GM11168 (cell line): ENCODE data around the gene ACOXL.

Source experiments
- in situ Hi-C: fragments of 300-500 bp; cut with MboI; formaldehyde crosslinking; loops from one replicate; pipeline ENCODE4 v1.12.0; 2022; ENCODE audit warnings: low sequenced_read_pairs; ENCODE audit not compliant: unreplicated experiment

ACOXL gene

DNA sequence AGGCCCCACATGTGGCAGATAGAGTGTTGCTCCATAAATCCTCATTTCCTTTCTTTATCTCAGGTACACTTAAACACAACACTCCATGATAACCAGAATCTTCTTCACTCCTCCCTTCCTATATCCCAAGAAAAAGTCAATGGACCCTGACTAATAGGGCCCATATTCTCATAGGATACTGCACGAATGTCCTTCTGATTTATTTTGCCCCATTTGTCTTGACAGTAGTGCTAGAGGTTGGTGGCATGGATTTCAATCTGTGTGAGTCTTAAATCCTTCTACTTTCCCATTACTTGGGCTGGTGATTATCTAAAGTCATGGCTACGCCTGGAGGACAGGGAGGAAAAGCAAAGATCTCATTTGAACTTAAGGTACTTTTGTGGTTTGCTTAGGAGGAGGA, 156.0 kb downstream of the ACOXL start:
- in situ Hi-C loops: no loop called here

DNA sequence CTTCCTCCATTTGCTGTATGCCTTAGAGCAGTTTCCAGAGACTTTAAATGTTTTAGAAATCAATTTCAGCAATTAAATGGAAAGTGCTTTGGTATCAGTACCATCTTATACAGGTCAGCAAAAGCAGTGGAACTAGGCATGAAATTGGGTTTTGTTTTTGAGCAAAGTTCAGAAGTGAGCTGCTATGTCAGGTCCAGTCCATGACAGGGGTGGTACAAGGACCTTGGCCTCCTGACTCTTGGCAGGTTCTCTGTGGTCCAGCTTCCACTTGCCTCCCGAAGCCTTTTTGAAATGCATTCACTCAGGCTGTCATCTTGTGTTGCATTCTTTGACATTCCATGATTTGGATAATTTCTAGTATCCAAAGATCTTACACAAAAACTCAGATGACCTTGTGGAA, 159.3 kb downstream of the ACOXL start:
- in situ Hi-C loops: no loop called here

DNA sequence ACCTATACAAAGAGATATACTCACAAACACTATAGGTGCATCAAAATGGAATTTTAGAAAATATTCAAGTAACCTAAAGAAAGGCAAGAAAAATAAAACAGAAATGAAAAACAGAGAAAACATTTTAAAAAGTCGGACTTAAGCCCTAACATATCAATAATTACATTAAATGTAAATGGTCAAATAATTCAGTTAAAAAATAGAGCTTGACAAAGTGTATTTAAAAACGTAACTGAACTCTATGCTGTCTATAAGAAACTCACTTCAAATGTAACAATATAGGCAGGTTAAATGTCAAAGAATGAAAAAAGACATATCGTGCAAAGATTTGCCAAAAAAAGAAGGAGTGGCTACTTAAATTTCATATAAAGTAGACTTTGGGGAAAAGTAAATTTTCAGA, 163.9 kb downstream of the ACOXL start:
- in situ Hi-C loops: no loop called here

DNA sequence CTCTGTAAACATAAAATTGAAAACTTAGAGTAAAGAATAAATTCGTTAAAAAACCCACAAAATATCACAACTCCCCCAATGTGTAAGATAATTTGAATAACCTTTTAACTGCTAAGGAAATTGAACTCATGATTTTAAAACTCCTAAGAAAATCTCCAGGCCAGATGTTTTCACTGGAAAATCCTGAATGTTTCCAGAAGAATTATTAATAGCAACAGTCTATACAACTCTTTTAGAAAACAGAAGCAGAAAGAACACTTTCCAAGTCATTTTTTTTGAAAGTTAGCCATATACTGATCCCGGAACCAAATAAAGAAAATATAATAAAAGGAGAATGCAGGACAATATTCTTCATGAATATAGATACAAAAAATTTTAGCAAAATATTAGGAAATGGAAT, 165.6 kb downstream of the ACOXL start:
- in situ Hi-C loops: no loop called here

DNA sequence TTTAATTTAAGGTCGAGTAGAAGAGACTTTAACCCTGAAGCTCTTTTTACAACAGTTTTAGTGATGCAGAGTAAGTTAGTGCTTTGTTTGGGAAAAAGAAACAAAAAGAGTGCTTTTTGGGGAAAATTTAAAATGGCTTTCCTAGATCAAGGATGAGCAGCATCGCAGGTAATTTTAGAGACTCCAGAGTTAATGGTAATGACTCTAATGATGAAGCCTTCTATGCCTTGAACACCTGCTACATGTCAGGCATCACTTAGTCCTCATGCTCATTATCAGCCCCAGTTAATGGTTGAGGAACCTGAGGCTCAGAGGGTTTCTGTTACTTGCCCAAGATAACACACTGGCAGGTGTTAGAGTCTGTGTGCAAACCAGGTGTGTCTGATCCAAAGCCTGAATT, 167.8 kb downstream of the ACOXL start:
- in situ Hi-C loops: no loop called here

DNA sequence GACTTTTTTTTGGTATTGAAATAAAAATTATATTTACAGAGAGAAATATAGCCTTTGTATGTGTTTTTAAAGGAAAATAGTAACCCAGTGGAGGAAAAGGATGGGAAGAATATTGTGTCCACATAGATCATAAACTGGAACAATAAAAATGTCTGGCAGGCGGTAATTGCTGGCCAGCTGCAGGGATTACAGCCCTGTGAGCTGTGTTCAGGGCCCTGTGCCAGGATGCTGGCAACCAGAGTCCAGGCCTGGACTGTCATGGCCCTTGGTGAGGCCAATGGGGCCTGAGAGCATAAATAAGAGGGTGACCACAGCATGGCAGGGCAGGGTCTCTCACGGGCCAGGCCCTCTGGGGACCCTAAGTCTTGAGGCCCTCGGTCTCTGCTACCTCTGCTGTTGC, 171.2 kb downstream of the ACOXL start:
- in situ Hi-C loops: no loop called here

DNA sequence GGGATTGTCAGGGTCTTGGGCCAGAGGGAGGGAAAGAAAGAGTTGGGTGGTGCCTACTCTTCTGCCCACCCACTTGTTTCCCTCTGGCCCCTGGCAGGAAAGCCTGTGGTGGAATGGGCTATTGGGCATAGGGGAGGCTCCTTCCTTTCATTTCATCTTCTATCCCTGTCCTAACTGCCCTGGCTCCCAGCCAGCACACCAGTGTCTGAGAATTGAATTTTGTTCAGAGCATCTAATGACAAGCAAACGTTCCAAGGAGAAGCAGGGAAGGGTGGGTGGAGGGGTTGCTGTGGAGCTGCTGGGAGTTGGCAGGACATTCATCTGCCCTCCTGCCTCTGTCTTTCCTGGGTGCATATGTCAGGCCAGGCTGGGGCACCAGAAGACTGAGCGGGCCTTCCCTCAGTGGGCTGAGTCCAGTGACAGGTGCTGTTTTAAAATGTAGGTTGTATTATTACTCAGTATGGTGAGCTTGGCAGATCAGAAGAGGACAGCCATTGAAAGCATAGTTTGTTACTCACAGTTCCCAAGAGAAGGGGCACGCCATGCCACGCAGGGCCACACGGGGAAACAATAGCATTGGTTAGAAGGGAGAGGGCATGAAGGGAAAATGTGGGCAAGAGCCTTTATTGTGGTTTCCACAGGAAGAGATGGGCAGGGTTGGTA, 171.9 kb downstream of the ACOXL start:
- in situ Hi-C loops: no loop called here

DNA sequence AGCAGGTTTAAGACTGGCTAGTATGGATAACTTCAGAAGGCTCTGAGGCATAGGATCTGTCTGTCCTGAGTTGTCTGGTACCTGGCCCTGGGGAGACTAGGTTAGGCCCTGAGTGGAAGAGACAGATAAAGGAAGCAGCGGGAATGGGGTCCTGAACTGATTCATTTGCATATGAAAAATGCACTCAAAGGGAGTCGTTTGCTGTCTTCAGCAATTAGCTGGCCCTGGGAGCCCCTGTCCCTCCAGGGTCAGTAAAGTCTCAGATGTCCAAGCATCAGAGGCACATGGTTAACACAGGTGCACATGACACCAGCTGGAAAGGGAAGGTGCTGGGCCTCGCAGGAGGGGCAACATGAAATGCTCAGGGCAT, 172.4 kb downstream of the ACOXL start:
- in situ Hi-C loops: no loop called here

DNA sequence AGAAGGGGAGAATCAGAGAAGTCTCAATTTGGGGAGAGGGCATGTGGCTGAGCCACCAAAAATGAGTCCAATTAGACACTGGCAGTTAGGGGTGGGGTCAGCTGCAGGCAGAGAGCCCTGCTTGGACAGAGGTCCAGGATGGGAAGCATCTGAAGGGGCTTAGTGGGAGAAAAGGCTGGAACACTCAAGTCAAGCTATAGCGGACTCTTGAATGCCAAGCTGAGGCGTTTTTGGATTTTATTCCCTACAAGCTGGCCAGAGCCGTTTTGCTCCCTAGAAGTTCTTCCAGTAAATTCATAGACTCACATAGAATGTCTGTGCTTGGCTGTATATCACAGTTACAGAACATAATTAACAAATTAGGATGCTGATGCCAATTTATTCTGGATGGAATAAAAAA, 172.8 kb downstream of the ACOXL start:
- in situ Hi-C loops: no loop called here

DNA sequence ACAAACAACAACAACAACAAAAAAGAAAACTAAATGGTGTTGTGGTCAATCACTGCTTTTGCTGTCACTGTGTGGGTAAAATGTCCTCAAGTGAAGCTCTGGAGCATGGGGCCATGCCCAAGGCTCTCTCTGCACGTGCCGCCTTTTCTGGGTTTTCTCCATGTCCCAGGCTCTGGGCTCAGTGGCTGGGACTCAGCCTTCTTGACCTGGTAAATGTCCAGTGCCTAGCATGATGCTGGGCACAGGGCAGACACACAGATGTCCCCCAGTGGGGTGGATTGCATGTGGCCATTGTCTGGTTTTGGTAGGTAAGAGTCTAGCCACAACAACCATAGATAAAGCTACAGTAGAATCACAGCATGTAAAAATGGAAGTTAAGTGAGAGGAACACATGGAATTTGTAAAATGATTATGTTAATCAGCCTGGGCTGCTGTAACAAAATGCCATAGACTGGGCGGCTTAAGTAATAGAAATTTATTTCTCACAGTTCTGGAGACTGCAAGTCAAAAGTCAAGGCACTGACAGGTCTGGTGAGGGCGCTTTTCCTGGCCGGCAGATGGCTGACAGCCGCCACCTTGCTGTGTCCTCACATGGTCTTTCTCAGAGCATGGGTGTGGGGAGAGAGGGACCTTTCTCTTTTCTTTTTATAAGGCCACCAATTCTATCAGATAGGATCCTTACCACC, 174.4 kb downstream of the ACOXL start:
- in situ Hi-C loops: no loop called here

DNA sequence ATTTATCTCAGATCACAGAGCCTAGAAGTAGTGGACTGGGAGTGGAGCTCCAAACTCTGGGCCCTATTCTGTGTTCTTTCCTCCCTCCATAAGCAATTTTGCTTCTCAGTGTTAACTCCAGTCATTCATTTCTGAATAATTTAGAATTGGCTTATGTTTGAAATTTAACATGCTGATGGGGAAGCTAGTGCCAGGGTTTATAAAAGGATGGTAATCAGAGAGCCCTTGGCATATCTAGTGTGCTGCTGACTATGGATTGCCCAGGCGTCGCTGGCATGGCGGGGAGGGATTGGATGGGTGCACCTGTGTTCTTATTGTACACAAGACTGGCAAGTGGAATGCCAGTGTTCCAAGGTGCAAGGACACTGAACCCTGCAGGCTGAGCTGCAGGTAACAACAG, 177.1 kb downstream of the ACOXL start:
- in situ Hi-C loops: no loop called here

DNA sequence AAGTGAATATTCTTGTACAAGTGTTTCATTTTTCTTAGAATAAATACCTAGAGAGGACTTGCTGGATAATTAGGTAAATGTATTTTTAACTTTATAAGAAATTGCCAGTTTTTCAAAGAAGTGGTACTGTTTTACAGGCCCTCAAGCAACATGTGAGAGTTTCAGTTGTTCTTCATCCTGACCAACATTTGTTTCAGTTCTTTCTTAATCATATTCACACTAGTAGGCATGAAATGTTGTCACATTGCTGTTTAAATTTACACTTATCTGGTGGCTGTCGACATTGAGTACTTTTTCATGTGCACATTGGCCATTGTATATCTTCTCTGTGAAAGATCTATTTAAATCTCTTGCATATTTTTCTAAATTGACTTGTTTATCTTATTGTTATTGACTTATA, 178.1 kb downstream of the ACOXL start:
- in situ Hi-C loops: no loop called here

DNA sequence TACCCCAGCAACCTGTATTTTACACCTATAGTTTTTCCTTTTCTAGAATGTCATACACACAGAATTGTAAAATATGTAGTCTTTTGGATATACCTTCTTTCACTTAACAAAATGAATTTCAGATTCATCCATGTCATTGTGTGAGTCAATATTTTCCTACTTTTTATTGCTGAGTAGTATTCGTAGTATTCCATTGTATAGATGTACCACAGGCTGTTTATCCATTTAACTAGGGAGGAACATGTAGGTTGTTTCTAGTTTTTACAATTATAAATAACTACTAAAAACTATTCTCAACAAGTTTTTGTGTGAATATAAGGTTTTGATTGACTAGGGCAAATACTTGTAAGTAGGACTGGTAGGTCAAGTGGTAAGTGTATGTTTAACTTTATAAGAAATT, 187.4 kb downstream of the ACOXL start:
- in situ Hi-C loops: no loop called here

DNA sequence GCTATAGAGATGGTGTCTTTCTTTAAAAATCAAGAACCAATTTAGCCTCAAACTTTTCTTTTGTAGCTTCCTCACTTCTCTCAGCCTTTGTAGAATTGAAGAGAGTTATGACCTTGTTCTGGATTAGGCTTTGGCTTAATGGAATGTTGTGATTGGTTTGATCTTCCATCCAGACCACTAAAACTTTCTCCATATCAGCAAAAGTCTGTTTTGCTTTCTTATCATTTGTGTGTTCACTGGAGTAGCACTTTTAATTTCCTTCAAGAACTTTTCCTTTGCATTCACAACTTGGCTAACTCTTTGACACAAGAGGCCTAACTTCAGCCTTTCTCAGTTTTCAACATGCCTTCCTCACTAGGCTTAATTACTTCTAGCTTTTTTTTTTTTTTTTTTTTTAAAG, 193.1 kb downstream of the ACOXL start:
- in situ Hi-C loops: no loop called here

DNA sequence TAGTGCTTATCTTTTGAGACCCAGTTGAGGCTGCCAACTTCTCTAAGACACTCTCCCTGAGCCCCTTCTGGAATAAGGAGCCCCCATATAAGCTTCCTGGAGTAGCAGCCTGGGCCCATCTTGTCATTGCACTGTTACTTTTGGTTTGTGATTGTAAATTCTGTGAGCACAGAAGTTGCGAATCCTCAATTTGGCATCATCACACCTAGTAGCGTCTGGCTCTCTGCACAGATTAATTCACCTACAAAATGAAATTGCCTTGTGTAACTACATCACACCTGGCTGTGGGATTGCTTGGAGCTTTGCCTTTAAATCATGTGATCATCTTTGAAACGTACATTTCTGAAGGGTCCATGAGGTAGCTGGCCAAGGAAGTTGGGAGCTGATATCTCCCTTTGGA, 195.2 kb downstream of the ACOXL start:
- in situ Hi-C loops: no loop called here

DNA sequence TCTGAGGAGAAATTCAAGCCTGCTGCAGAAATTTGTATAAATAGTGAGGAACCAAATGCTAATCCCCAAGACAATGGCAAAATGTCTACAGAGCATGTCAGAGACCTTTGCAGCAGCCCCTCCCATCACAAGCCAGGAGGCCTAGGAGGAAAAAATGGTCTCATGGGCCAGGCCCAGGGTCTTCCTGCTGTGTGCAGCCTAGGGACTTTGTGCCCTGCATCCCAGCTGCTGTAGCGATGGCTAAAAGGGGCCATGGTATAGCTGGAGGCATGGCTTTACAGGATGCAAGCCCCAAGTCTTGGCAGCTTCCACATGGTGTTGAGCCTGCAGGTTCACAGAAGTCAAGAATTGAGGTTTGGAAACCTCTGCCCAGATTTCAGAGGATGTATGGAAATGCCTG, 197.2 kb downstream of the ACOXL start:
- in situ Hi-C loops: no loop called here

DNA sequence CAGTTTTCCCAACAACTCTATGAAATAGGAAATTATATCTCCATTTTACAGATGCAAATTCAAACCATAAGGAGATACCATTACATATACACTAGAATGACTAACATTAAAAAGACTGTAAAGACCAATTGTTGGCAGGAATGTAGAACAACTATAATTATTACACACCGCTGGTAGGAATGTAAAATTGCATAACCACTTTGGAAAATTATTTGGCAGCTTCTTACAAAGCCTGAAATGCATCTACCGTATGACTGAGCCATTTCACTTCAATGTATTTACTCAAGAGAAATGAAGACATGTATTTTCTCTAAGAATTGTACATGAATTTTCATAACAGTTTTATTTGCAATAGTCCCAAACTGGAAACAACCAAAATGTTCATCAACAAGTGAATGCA, 199.3 kb downstream of the ACOXL start:
- in situ Hi-C loops: no loop called here

DNA sequence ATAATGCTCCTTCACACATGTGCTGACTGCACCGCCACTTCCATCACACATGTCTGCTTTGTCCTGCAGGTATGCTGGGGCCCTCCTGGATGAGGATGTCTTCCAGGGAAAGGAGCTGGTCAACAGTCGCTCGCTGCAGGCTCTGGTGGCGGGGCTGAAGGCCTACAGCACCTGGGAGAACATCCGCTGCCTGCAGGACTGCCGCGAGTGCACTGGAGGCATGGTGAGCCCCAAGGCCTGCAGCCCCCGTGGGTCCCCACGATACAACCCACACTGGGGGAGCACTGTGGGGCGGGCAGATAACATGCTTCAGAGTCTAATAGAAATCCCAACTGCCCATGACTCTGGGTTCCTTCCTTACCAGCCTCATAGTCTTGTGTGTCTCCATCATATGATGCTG, 201.0 kb downstream of the ACOXL start:
- in situ Hi-C loops: no loop called here

DNA sequence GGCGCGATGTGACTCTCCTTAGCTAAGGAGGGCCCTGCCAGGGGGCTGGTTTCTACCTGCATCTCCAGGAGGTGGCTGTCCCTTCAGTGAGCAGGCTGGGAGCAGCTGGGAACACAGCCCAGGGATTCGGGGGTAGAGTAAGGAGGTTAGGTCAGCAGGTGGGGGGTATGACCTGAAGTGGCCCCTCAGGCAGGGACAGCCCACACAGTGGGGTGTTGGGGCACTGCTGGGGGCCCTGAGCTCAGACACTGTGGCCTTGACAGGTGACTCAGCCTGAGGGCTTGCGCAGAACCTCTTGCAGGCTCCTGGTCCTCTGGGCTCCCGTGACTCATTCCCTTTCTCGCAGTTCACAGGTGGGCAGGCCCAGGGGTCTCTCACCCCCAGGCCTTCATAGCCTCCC, 202.6 kb downstream of the ACOXL start:
- in situ Hi-C loops: no loop called here

DNA sequence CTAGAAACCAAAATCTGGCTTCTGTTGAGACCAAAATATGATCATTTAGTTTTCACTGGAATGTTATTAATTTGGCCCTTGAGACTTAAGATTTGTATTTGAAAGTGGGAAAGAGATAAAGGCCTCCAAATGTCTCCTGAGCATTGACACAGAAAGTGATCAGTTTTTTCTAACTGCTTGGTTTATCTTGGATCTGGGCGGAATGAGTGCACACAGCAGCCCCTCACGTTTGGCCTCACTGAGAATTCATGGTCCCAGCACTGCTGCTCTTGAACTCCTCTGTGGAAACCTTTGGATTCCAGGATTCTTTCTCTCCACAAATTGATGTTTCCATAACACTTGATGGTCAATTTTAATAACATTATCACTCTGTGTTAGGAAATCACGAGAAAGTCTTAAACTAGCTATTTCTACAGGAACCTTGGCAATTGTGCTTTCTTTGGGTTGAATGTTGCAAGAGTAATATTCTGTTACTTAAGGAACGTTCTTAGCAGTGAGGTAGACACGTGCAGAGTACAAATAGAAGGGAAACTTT, 208.1 kb downstream of the ACOXL start:
- in situ Hi-C loops: no loop called here

DNA sequence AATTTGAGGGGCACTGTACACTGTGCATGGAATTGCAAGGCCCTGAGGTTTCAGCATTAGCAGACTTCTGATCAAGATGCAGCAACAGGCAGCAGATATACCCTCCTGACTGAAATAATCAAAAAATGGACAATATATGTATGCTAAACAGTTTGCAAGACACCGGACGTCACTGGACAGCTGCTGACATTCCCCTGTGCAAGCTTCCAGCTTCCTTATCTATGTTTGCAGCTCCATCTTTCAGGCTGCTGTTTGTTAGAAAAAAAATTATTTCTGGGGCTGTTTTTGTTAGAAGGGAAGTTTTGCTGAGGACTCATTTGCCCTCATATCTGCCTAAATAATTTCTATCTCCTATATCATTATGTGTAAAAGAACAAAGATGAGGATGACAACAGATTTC, 208.9 kb downstream of the ACOXL start:
- in situ Hi-C loops: no loop called here

DNA sequence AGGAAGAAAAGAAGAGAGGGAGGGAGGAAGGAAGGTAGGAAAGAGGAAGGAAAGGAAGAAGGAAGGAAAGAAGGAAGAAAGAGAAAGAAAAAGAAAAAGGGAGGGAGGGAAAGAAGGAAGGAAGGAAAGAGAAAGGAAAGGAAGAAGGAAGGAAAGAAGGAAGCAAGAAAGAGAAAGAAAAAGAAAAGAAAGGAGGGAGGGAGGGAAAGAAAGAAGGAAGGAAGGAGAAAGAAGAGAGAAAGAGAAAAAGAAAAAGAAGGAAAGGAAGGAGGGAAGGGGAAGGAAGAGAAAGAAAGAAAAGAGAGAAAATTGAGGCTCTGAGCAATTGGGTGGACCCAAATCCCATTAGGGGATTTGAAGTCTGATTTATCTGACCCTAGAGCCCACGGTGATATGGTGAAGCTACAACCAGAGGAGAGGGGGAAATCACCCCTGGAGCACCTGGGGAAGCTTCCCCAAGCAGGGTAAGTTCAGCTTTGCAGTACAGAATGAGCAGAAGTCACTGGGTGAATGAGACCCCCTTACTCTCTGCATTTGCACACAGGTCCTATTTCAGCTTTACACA, 210.8 kb downstream of the ACOXL start:
- in situ Hi-C loops: no loop called here
